B cell (primary cell): ENCODE measurements around the gene USB1. TPM values are rescaled to one million over a fixed set of nuclear protein-coding genes. Genes with fewer than 3 reads are reported as not detected.

ENCODE experiments used
- ATAC-seq: fragments of 200-7000 bp; cut with Tn5 transposase; one replicate; pipeline ENCODE4 v1.10.0; 2021; ENCODE audit warnings: low read depth, mild to moderate bottlenecking, moderate number of reproducible peaks, moderate library complexity
- CTCF ChIA-PET: fragments of 350-600 bp; sonication (Branson Sonifier 250); formaldehyde crosslinking; loops from one replicate; lab custom pipeline; 2021; ENCODE audit warnings: antibody characterized with exemption, inconsistent platforms; lab: Charles Lee
- POLR2A ChIA-PET: fragments of 350-600 bp; sonication (Branson Sonifier 250); formaldehyde crosslinking; loops from one replicate; lab custom pipeline; 2021; ENCODE audit warnings: antibody characterized with exemption; lab: Charles Lee
- DNase-seq: peaks from one replicate; pipeline ENCODE4 v3.0.0; 2013
- H2AFZ ChIP-seq: 2 replicates; pipeline ENCODE4 v1.6.1; 2012; ENCODE audit warnings: mild to moderate bottlenecking, low read depth, low read length; ENCODE audit not compliant: insufficient read depth, poor library complexity, severe bottlenecking
- H3K27ac ChIP-seq, 2 donors: 1 replicate in 1 of 2; 2 replicates in 1 of 2; pipeline ENCODE4 v1.5.1; 2012 to 2013; ENCODE audit warnings: low read length in 2 of 2, mild to moderate bottlenecking in 2 of 2, moderate library complexity in 1 of 2
- H3K27me3 ChIP-seq, 4 experiments: fragments of 200-600 bp in 1 of 4; sonication (generic) in 1 of 4; replicated peaks in 1 of 4; 1 replicate in 2 of 4; 2 replicates in 2 of 4; pipeline versions ENCODE4 v1.6.1 to v1.7.0; 2013 to 2016; ENCODE audit warnings: low read length in 3 of 4, mild to moderate bottlenecking in 2 of 4, mixed read lengths in 1 of 4, moderate library complexity in 1 of 4; ENCODE audit not compliant: insufficient read depth in 4 of 4, control insufficient read depth in 3 of 4; ENCODE audit errors: control extremely low read depth in 1 of 4
- H3K36me3 ChIP-seq, 2 experiments: replicated peaks in 1 of 2; 1 replicate in 1 of 2; 2 replicates in 1 of 2; pipeline versions ENCODE4 v1.6.1 to v1.7.1; 2013; ENCODE audit warnings: low read length in 1 of 2; ENCODE audit not compliant: insufficient read depth in 2 of 2, control insufficient read depth in 1 of 2; ENCODE audit errors: control extremely low read depth in 1 of 2, extremely low read depth in 1 of 2
- H3K4me1 ChIP-seq, 2 donors: fragments of 200-600 bp in 1 of 2; sonication (generic) in 1 of 2; 1 replicate in 1 of 2; 2 replicates in 1 of 2; pipeline versions ENCODE4 v1.5.1 to v1.6.1; 2013 to 2017; ENCODE audit warnings: low read length in 2 of 2; ENCODE audit not compliant: control insufficient read depth in 2 of 2, insufficient read depth in 2 of 2
- H3K4me2 ChIP-seq: replicated peaks from 2 replicates; pipeline ENCODE3; 2012; ENCODE audit warnings: mild to moderate bottlenecking, low read depth, low read length; ENCODE audit not compliant: poor library complexity, severe bottlenecking
- H3K4me3 ChIP-seq, 5 experiments: fragments of 200-600 bp in 1 of 5; sonication (generic) in 1 of 5; 1 replicate in 3 of 5; 2 replicates in 2 of 5; pipeline versions ENCODE4 v1.5.1 to v1.7.0; 2011 to 2016; ENCODE audit warnings: low read length in 4 of 5, mild to moderate bottlenecking in 4 of 5, low read depth in 2 of 5, control low read depth in 1 of 5, moderate library complexity in 1 of 5; ENCODE audit not compliant: insufficient read depth in 1 of 5; ENCODE audit errors: control extremely low read depth in 1 of 5, extremely low read depth in 1 of 5
- H3K79me2 ChIP-seq: fragments of 200-600 bp; sonication (generic); one replicate; pipeline ENCODE4 v1.6.0; 2016; ENCODE audit warnings: low read length; ENCODE audit not compliant: control insufficient read depth, insufficient read depth
- H3K9ac ChIP-seq: fragments of 200-600 bp; sonication (generic); 2 replicates; pipeline ENCODE4 v1.6.1; 2017; ENCODE audit warnings: mild to moderate bottlenecking, low read length, moderate library complexity
- H3K9me3 ChIP-seq, 3 donors: one replicate each; pipeline versions ENCODE4 v1.6.1 to v1.7.1; 2013; ENCODE audit warnings: low read length in 2 of 3; ENCODE audit not compliant: control insufficient read depth in 2 of 3, insufficient read depth in 1 of 3; ENCODE audit errors: control extremely low read depth in 1 of 3
- H4K20me1 ChIP-seq: 2 replicates; pipeline ENCODE4 v1.6.0; 2012; ENCODE audit warnings: mild to moderate bottlenecking, low read length; ENCODE audit not compliant: insufficient read depth, control insufficient read depth, poor library complexity, severe bottlenecking
- H3K27ac Mint-ChIP-seq: one replicate; pipeline ENCODE4 v1.8.0; 2021; ENCODE audit warnings: mixed read lengths
- H3K27me3 Mint-ChIP-seq: one replicate; pipeline ENCODE4 v1.8.0; 2021; ENCODE audit warnings: mixed read lengths
- H3K4me1 Mint-ChIP-seq: one replicate; pipeline ENCODE4 v1.8.0; 2021; ENCODE audit warnings: mixed read lengths
- H3K4me3 Mint-ChIP-seq: one replicate; pipeline ENCODE4 v1.8.0; 2021; ENCODE audit warnings: mixed read lengths
- H3K9me3 Mint-ChIP-seq: one replicate; pipeline ENCODE4 v1.8.0; 2022; ENCODE audit warnings: mixed read lengths; ENCODE audit not compliant: insufficient read depth
- CTCF ChIP-seq: fragments of 200-600 bp; IDR thresholded peaks from one replicate; pipeline ENCODE4 v1.8.0; 2022; ENCODE audit warnings: antibody characterized with exemption, mild to moderate bottlenecking
- EZH2 ChIP-seq: IDR thresholded peaks from 2 replicates; pipeline ENCODE4 v1.6.1; 2012; ENCODE audit warnings: borderline replicate concordance, low read depth, mild to moderate bottlenecking, moderate library complexity, low read length; ENCODE audit not compliant: insufficient read depth, poor library complexity, severe bottlenecking
- WGBS: methylation state at CpG from one replicate; pipeline ENCODE4 v1.1.5; 2013; ENCODE audit warnings: missing lambda C conversion rate; ENCODE audit not compliant: insufficient coverage; 5-methylcytosine and 5-hydroxymethylcytosine counted together
- intact Hi-C: fragments of 100-400 bp; cut with micrococcal nuclease; formaldehyde crosslinking; loops from one replicate; pipeline ENCODE4 v1.10.0; 2022
- polyA plus RNA-seq: library from polyadenylated mRNA; depleted of rRNA; stranded (reverse); fragments of >200 nt; gene quantifications from 2 replicates; pipeline ENCODE4 v1.2.3, GENCODE V29; 2012
- total RNA-seq, 2 donors: library from RNA; stranded (reverse); fragments of 120-200 nt in 1 of 2; gene quantifications; 1 replicate in 1 of 2; 2 replicates in 1 of 2; pipeline versions ENCODE4 v1.2.3 to v1.2.4, GENCODE V29; 2013 to 2022

USB1 gene
- total and polyA plus RNA-seq, 2 donors (not counting 1 experiment from before 2014, with no cell fraction given): 32.8 to 37.0 TPM

DNA sequence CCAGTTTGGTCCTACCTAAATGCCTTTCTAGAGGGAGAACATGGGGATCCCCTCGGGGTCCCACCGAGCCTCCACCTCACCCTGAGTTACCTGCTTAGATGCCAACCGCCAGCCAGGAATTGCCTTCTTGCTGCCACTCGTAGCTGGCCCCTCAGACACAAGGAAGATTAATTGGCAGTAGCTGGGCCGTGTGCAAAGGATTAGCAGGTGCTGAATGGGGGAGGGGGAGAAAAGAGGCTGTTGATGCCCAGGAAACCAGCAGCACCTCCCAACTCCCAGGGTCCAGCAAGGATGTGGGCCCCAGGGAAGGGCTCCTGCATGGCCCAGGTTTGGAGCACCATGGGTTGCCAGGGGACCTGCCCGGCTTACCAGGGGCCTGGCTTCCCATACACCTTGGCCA, 30.2 kb upstream of the USB1 start, which contains the start of gene CNGB1:
CNGB1 (minus strand) TSS at position 159 of the 400 bp plus-strand sequence. CDS start 3,842 bp downstream, outside the sequence.
- CTCF ChIA-PET: no interaction called here

GRCh38 chr16:57971848-57972247, 29.4 kb upstream of the USB1 start:
- H3K4me1 ChIP-seq: no peaks in the 10 kb centered on the region
- CTCF ChIA-PET: no interaction called here
- no peak overlapping the region for H3K9ac ChIP-seq
- peaks cover 0 to 4% (median 0%) of the 10 kb centered on the region in 3 donors for H3K9me3 ChIP-seq
- H3K79me2 ChIP-seq: no peaks in the 10 kb centered on the region
- POLR2A ChIA-PET: no interaction called here
- peaks cover 0 to 2% (median 0%) of the 10 kb centered on the region in 4 experiments for H3K27me3 ChIP-seq
- H3K36me3 ChIP-seq: no peaks in the 10 kb centered on the region
- no peak for ATAC-seq
- DNase-seq: no peak
- TF ChIP-seq CTCF (no peak), EZH2 (no peak)
- Mint-ChIP-seq H3K27ac (no peak overlapping the region), H3K4me3 (no peak overlapping the region), H3K4me1 (no peaks in the 10 kb centered on the region), H3K9me3 (no peaks in the 10 kb centered on the region), H3K27me3 (peaks cover 28% of the 10 kb centered on the region)
- no peaks in the 10 kb centered on the region for H4K20me1 ChIP-seq
- intact Hi-C loops: no loop called here
- no peak overlapping the region for H3K4me2 ChIP-seq
- H2AFZ ChIP-seq: no peak overlapping the region
- WGBS: 55% methylated on average over 1 of the region's 1 CpG
- H3K27ac ChIP-seq: no peak overlapping the region
- H3K4me3 ChIP-seq: no peak overlapping the region

More for the DNA sequence above, 30.2 kb upstream of the USB1 start, which contains the start of gene CNGB1:
- H3K4me1 Mint-ChIP-seq: no peaks in the 10 kb centered on the region
- H3K9ac ChIP-seq: no peak within 1 kb of the TSS
- no peak within 1 kb of the TSS for H3K27ac ChIP-seq
- peaks cover 28% of the 10 kb centered on the region for H3K27me3 Mint-ChIP-seq
- H3K4me3 Mint-ChIP-seq: no peak within 1 kb of the TSS
- DNase-seq: no peak
- peaks cover 0 to 2% (median 0%) of the 10 kb centered on the region in 4 experiments for H3K27me3 ChIP-seq
- H3K36me3 ChIP-seq: no peaks in the 10 kb centered on the region
- no peak within 1 kb of the TSS for H3K27ac Mint-ChIP-seq
- no peak within 1 kb of the TSS for H3K4me3 ChIP-seq
- no peak for TF ChIP-seq EZH2
- TF ChIP-seq CTCF: no peak
- H3K4me2 ChIP-seq: no peak within 1 kb of the TSS
- no peaks in the 10 kb centered on the region for H4K20me1 ChIP-seq
- POLR2A ChIA-PET: no interaction called here
- H3K9me3 Mint-ChIP-seq: no peaks in the 10 kb centered on the region
- intact Hi-C loops: no loop called here
- WGBS: 84% methylated on average over 6 of the region's 6 CpGs
- peaks cover 0 to 4% (median 0%) of the 10 kb centered on the region in 3 donors for H3K9me3 ChIP-seq
- ATAC-seq: no peak
- H3K4me1 ChIP-seq: no peaks in the 10 kb centered on the region
- H3K79me2 ChIP-seq: no peaks in the 10 kb centered on the region
- H2AFZ ChIP-seq: no peak within 1 kb of the TSS
